SH-SY5Y (cell line): ENCODE measurements around the gene BPIFA2.

ENCODE experiments used
- GATA2 ChIP-seq: IDR thresholded peaks from 2 replicates; pipeline ENCODE4 v1.6.1; 2011; ENCODE audit warnings: mild to moderate bottlenecking, low read depth, low read length
- GATA3 ChIP-seq: IDR thresholded peaks from 2 replicates; pipeline ENCODE4 v1.6.1; 2011; ENCODE audit warnings: low read depth, mild to moderate bottlenecking, low read length, moderate library complexity

DNA sequence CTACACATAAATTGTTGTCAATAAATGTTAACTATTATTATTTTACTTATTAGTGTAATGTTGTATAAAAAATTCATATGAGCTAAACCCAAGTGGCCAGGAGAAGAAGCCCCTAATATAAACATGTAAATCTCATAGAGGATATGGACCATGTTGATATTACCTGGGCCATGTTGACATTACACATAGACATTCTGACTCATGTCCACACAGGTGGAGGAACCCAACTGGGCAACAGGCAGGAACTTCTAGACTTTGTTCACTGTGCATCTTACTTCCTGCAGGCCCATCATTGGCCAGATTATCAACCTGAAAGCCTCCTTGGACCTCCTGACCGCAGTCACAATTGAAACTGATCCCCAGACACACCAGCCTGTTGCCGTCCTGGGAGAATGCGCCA, 7.2 kb downstream of the BPIFA2 start:
- TF ChIP-seq GATA3 = no peak
- TF ChIP-seq GATA2 = no peak
